Measurements from ENCODE around the gene TMEM127. TPM values are rescaled to one million over a fixed set of nuclear protein-coding genes. Genes with fewer than 3 reads are reported as not detected.
"Not testable (repeated sequence)": the region's sequence is repeated elsewhere in the genome, so short reads cannot be mapped to it uniquely, and the experiment has no call there.

TMEM127 gene
- total RNA-seq, 1 donor from 2014 or later, result 77.4 TPM

- peak; percentile 99 to 100 for ATAC-seq
- TF ChIP-seq CTCF (IDR thresholded peaks at IDR 0.05), result no peak
- Histone ChIP-seq H3K36me3 (peaks cover 42% of the 10 kb centered on the region), H3K4me1 (peaks cover 24% of the 10 kb centered on the region), H3K4me3 (peak within 1 kb of the TSS; percentile 74), H3K9me3 (no peaks in the 10 kb centered on the region), H3K27me3 (ENCODE audit: low read depth) (no peaks in the 10 kb centered on the region), H3K27ac (peak within 1 kb of the TSS; percentile 84)
- intact Hi-C loops (cut with DNase I), result no loop called here
- DNase-seq, result peak; percentile 92
Measured at GRCh38 chr2:96305091-96305978, 39.5 kb upstream of the TMEM127 start, which contains the start of gene SNRNP200. Gene SNRNP200, minus strand, starts transcription at chr2:96305546. Its CDS starts 109 bp downstream, at chr2:96305437.

- no peak for TF ChIP-seq CTCF (IDR thresholded peaks at IDR 0.05)
- ATAC-seq (no peak), DNase-seq (no peak)
- H3K27ac ChIP-seq, result peak overlapping the region; percentile 84
- peak overlapping the region; percentile 74 for H3K4me3 ChIP-seq
- peaks cover 49% of the 10 kb centered on the region for H3K36me3 ChIP-seq
- intact Hi-C loops (cut with DNase I), result no loop called here
- no peaks in the 10 kb centered on the region for H3K27me3 ChIP-seq (ENCODE audit: low read depth)
- H3K4me1 ChIP-seq, result peaks cover 24% of the 10 kb centered on the region
- no peaks in the 10 kb centered on the region for H3K9me3 ChIP-seq
Measured at GRCh38 chr2:96304606-96305005, 38.8 kb upstream of the TMEM127 start.

GRCh38 chr2:96301865-96302264, 36.1 kb upstream of the TMEM127 start:
- intact Hi-C loops (cut with DNase I), result no loop called here
- no peak for DNase-seq

GRCh38 chr2:96296925-96297324, 31.1 kb upstream of the TMEM127 start:
- H3K4me1 ChIP-seq, result no peaks in the 10 kb centered on the region
- H3K27me3 ChIP-seq (ENCODE audit: low read depth), result no peaks in the 10 kb centered on the region
- H3K36me3 ChIP-seq, result peaks cover 100% of the 10 kb centered on the region
- no peak overlapping the region for H3K27ac ChIP-seq
- intact Hi-C loops (cut with DNase I), result no loop called here
- DNase-seq, result no peak
- H3K9me3 ChIP-seq, result no peaks in the 10 kb centered on the region
- no peak for ATAC-seq
- TF ChIP-seq CTCF (IDR thresholded peaks at IDR 0.05), result no peak
- H3K4me3 ChIP-seq, result no peak overlapping the region

More at GRCh38 chr2:96301865-96302264, 36.1 kb upstream of the TMEM127 start:
- peaks cover 24% of the 10 kb centered on the region for H3K4me1 ChIP-seq
- peaks cover 77% of the 10 kb centered on the region for H3K36me3 ChIP-seq
- no peak overlapping the region for H3K27ac ChIP-seq
- no peak for ATAC-seq
- TF ChIP-seq CTCF (IDR thresholded peaks at IDR 0.05), result no peak
- no peaks in the 10 kb centered on the region for H3K27me3 ChIP-seq (ENCODE audit: low read depth)
- no peaks in the 10 kb centered on the region for H3K9me3 ChIP-seq
- H3K4me3 ChIP-seq, result no peak overlapping the region

GRCh38 chr2:96294271-96294670, 28.5 kb upstream of the TMEM127 start:
- H3K9me3 ChIP-seq; ATAC-seq; H3K27me3 ChIP-seq (ENCODE audit: low read depth); intact Hi-C loops (cut with DNase I); H3K4me3 ChIP-seq; H3K4me1 ChIP-seq; H3K27ac ChIP-seq; DNase-seq: not testable (repeated sequence)
- peaks cover 100% of the 10 kb centered on the region for H3K36me3 ChIP-seq

- Histone ChIP-seq H3K36me3 (peaks cover 100% of the 10 kb centered on the region), H3K4me1 (no peaks in the 10 kb centered on the region), H3K9me3 (no peaks in the 10 kb centered on the region), H3K27ac (no peak overlapping the region), H3K4me3 (no peak overlapping the region), H3K27me3 (ENCODE audit: low read depth) (no peaks in the 10 kb centered on the region)
- DNase-seq (no peak), ATAC-seq (no peak)
- TF ChIP-seq CTCF (IDR thresholded peaks at IDR 0.05), result no peak
- intact Hi-C loops (cut with DNase I), result no loop called here
Measured at GRCh38 chr2:96291751-96292150, 26.0 kb upstream of the TMEM127 start.
